ENCODE results near the gene LRRFIP2.

DNA sequence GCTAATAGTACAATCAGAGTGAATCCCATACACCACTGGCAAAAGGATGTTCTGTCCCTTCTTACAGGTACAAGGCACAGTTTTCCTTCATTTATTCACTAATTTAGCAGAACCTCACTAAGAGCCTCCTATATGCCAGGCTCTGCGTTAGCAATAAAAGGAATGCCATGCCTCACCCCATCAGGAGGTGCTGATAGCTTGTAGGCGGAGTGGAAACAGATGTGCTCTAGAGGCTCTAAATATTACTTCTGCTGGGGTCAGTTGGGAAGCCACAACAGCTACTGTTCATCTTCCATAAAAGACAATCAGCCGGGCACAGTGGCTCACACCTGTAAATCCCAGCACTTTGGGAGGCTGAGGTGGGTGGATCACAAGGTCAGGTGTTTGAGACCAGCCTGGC lies 156.7 kb downstream of the LRRFIP2 start:
- TF ChIP-seq, protein P1, sequence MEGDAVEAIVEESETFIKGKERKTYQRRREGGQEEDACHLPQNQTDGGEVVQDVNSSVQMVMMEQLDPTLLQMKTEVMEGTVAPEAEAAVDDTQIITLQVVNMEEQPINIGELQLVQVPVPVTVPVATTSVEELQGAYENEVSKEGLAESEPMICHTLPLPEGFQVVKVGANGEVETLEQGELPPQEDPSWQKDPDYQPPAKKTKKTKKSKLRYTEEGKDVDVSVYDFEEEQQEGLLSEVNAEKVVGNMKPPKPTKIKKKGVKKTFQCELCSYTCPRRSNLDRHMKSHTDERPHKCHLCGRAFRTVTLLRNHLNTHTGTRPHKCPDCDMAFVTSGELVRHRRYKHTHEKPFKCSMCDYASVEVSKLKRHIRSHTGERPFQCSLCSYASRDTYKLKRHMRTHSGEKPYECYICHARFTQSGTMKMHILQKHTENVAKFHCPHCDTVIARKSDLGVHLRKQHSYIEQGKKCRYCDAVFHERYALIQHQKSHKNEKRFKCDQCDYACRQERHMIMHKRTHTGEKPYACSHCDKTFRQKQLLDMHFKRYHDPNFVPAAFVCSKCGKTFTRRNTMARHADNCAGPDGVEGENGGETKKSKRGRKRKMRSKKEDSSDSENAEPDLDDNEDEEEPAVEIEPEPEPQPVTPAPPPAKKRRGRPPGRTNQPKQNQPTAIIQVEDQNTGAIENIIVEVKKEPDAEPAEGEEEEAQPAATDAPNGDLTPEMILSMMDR (conservative IDR thresholded peaks at IDR 0.05 in 1 of 2, IDR thresholded peaks at IDR 0.05 in 1 of 2; ENCODE audit: extremely low read depth in 1 of 2, insufficient read depth in 1 of 2, low read depth in 1 of 2, low read length in 2 of 2), result no peak
- TF ChIP-seq EZH2 (IDR thresholded peaks at IDR 0.05; ENCODE audit: borderline replicate concordance, low read length), result no peak

Data from mammary epithelial cell (primary cell).